SK-N-SH (cell line): Measurements from ENCODE around the gene KIFAP3. TPM values are rescaled to one million over a fixed set of nuclear protein-coding genes. Genes with fewer than 3 reads are reported as not detected.

ENCODE experiments used
- CTCF ChIA-PET: fragments of 300-600, 350-600 bp; formaldehyde crosslinking; extraction: SDS; loops from one replicate; lab custom pipeline; 2021; lab: Yijun Ruan, JAX
- POLR2A ChIA-PET: fragments of 350-600 bp; sonication (Branson Sonifier 250); formaldehyde crosslinking; extraction: SDS; loops from one replicate; lab custom pipeline; 2020; ENCODE audit warnings: antibody characterized with exemption, inconsistent platforms; lab: Yijun Ruan, JAX
- DNase-seq: peaks from one replicate; pipeline ENCODE4 v3.0.0; 2012
- H2AFZ ChIP-seq: fragments of 200-600 bp; sonication (generic); 2 replicates; pipeline ENCODE4 v1.8.1; 2016; ENCODE audit warnings: antibody characterized with exemption, mild to moderate bottlenecking, low read depth
- H3F3A ChIP-seq: fragments of 200-600 bp; sonication (generic); replicated peaks from 2 replicates; pipeline ENCODE3; 2016; ENCODE audit warnings: antibody characterized with exemption, mild to moderate bottlenecking; ENCODE audit not compliant: insufficient read depth
- H3K27ac ChIP-seq, 2 experiments: fragments of 200-500 bp in 1 of 2; fragments of 200-600 bp in 1 of 2; sonication (Bioruptor generic) in 1 of 2; sonication (generic), shearing (Covaris generic) in 1 of 2; 2 replicates each; pipeline versions ENCODE4 v1.5.1 to v1.6.1; 2014 to 2016; ENCODE audit warnings: low read depth in 2 of 2, inconsistent platforms in 1 of 2, low read length in 1 of 2, mild to moderate bottlenecking in 1 of 2, mixed read lengths in 1 of 2
- H3K27me3 ChIP-seq: fragments of 200-600 bp; sonication (generic), shearing (Covaris generic); 2 replicates; pipeline ENCODE4 v1.6.1; 2016; ENCODE audit warnings: mixed run types; ENCODE audit not compliant: insufficient read depth
- H3K36me3 ChIP-seq, 2 experiments: fragments of 200-500 bp in 1 of 2; fragments of 200-600 bp in 1 of 2; sonication (Bioruptor generic) in 1 of 2; sonication (generic) in 1 of 2; replicated peaks in 1 of 2; 2 replicates each; pipeline versions ENCODE3 to v1.5.1; 2014 to 2016; ENCODE audit warnings: low read length in 1 of 2, mild to moderate bottlenecking in 1 of 2; ENCODE audit not compliant: insufficient read depth in 2 of 2, control insufficient read depth in 1 of 2
- H3K4me1 ChIP-seq, 2 experiments: fragments of 200-500 bp in 1 of 2; fragments of 200-600 bp in 1 of 2; sonication (Bioruptor generic) in 1 of 2; sonication (generic), shearing (Covaris generic) in 1 of 2; 2 replicates each; pipeline versions ENCODE4 v1.5.1 to v1.6.1; 2014 to 2016; ENCODE audit warnings: low read depth in 1 of 2, low read length in 1 of 2, mixed run types in 1 of 2; ENCODE audit not compliant: insufficient read depth in 2 of 2, control insufficient read depth in 1 of 2
- H3K4me2 ChIP-seq: fragments of 200-600 bp; sonication (generic), shearing (Covaris generic); 2 replicates; pipeline ENCODE4 v1.6.1; 2017; ENCODE audit warnings: mixed run types
- H3K4me3 ChIP-seq, 2 experiments: fragments of 200-500 bp in 1 of 2; fragments of 200-600 bp in 1 of 2; sonication (Bioruptor generic) in 1 of 2; sonication (generic), shearing (Covaris generic) in 1 of 2; 2 replicates each; pipeline versions ENCODE4 v1.5.1 to v1.8.1; 2014 to 2016; ENCODE audit warnings: low read depth in 2 of 2, inconsistent platforms in 1 of 2, low read length in 1 of 2, mild to moderate bottlenecking in 1 of 2, mixed read lengths in 1 of 2, moderate library complexity in 1 of 2
- H3K79me2 ChIP-seq: fragments of 200-600 bp; sonication (generic); 2 replicates; pipeline ENCODE4 v1.8.1; 2017; ENCODE audit warnings: mild to moderate bottlenecking; ENCODE audit not compliant: insufficient read depth
- H3K9ac ChIP-seq: fragments of 200-600 bp; sonication (generic); 2 replicates; pipeline ENCODE4 v1.6.1; 2017; ENCODE audit warnings: mixed run types
- H3K9me2 ChIP-seq: fragments of 200-600 bp; sonication (generic); 2 replicates; pipeline ENCODE4 v1.6.1; 2017; ENCODE audit warnings: mixed run types
- H3K9me3 ChIP-seq: fragments of 200-600 bp; sonication (generic); 2 replicates; pipeline ENCODE4 v1.6.1; 2017; ENCODE audit warnings: mixed run types, mild to moderate bottlenecking, moderate library complexity
- H4K20me1 ChIP-seq: fragments of 200-600 bp; sonication (generic); 2 replicates; pipeline ENCODE4 v1.6.1; 2017; ENCODE audit warnings: mild to moderate bottlenecking, mixed run types; ENCODE audit not compliant: insufficient read depth
- CHD2 ChIP-seq: fragments of 150-350 bp; IDR thresholded peaks from 2 replicates; pipeline ENCODE4 v1.6.1; 2018; ENCODE audit warnings: low read length; ENCODE audit not compliant: partially characterized antibody
- ELF1 ChIP-seq: IDR thresholded peaks from 2 replicates; pipeline ENCODE4 v1.4.0; 2012
- EZH2phosphoT487 ChIP-seq: fragments of 200-600 bp; sonication (generic); IDR thresholded peaks from 2 replicates; pipeline ENCODE4 v1.6.1; 2017; ENCODE audit warnings: low read depth, mixed run types, mild to moderate bottlenecking, antibody characterized with exemption, moderate library complexity, borderline replicate concordance
- FOSL2 ChIP-seq: IDR thresholded peaks from 2 replicates; pipeline ENCODE4 v1.4.0; 2012; ENCODE audit warnings: low read depth, mild to moderate bottlenecking, moderate library complexity, borderline replicate concordance
- FOXJ3 ChIP-seq: sonication (generic); formaldehyde crosslinking; IDR thresholded peaks from 2 replicates; pipeline ENCODE4 v1.5.1; 2020; ENCODE audit warnings: mild to moderate bottlenecking, missing genetic modification reagents
- FOXM1 ChIP-seq: IDR thresholded peaks from 2 replicates; pipeline ENCODE4 v1.4.0; 2012; ENCODE audit warnings: low read depth, mild to moderate bottlenecking
- GABPA ChIP-seq: IDR thresholded peaks from 2 replicates; pipeline ENCODE4 v1.4.0; 2012; ENCODE audit warnings: low read depth, mild to moderate bottlenecking
- GATA2 ChIP-seq: sonication (generic); formaldehyde crosslinking; IDR thresholded peaks from 2 replicates; pipeline ENCODE4 v1.5.0; 2020; ENCODE audit warnings: mild to moderate bottlenecking, missing genetic modification reagents
- MEF2A ChIP-seq: IDR thresholded peaks from 2 replicates; pipeline ENCODE4 v1.4.0; 2012; ENCODE audit warnings: low read depth, borderline replicate concordance
- MXI1 ChIP-seq: IDR thresholded peaks from 2 replicates; pipeline ENCODE4 v1.6.1; 2012; ENCODE audit warnings: mild to moderate bottlenecking, low read depth, low read length, improper control_type of control experiment
- NFIC ChIP-seq: IDR thresholded peaks from 2 replicates; pipeline ENCODE4 v1.4.0; 2012; ENCODE audit warnings: borderline replicate concordance
- NRF1 ChIP-seq: IDR thresholded peaks from 2 replicates; pipeline ENCODE4 v1.6.1; 2012; ENCODE audit warnings: low read depth, mild to moderate bottlenecking, low read length
- POLR2AphosphoS5 ChIP-seq: IDR thresholded peaks from 2 replicates; pipeline ENCODE4 v1.6.1; 2012; ENCODE audit warnings: low read depth, low read length
- RAD21 ChIP-seq: IDR thresholded peaks from 2 replicates; pipeline ENCODE4 v1.6.1; 2012; ENCODE audit warnings: mild to moderate bottlenecking, low read length
- RFX5 ChIP-seq: IDR thresholded peaks from 2 replicates; pipeline ENCODE4 v1.6.1; 2012; ENCODE audit warnings: mild to moderate bottlenecking, improper control_type of control experiment, low read length
- RXRA ChIP-seq: IDR thresholded peaks from 2 replicates; pipeline ENCODE4 v1.4.0; 2012; ENCODE audit warnings: low read depth, mild to moderate bottlenecking, borderline replicate concordance
- SMC3 ChIP-seq: IDR thresholded peaks from 2 replicates; pipeline ENCODE4 v1.6.1; 2012; ENCODE audit warnings: low read depth, low read length, improper control_type of control experiment
- TAF1 ChIP-seq: IDR thresholded peaks from 2 replicates; pipeline ENCODE4 v1.6.1; 2012; ENCODE audit warnings: low read depth, mild to moderate bottlenecking, low read length, moderate library complexity, borderline replicate concordance
- TCF12 ChIP-seq: IDR thresholded peaks from 2 replicates; pipeline ENCODE4 v1.4.0; 2012
- TEAD4 ChIP-seq: IDR thresholded peaks from 2 replicates; pipeline ENCODE4 v1.4.0; 2012; ENCODE audit warnings: mild to moderate bottlenecking, borderline replicate concordance; ENCODE audit not compliant: insufficient read depth
- YY1 ChIP-seq: IDR thresholded peaks from 2 replicates; pipeline ENCODE4 v1.4.0; 2012; ENCODE audit warnings: low read depth, mild to moderate bottlenecking
- WGBS: methylation state at CpG from one replicate; pipeline ENCODE4 v1.1.6; 2017; ENCODE audit warnings: low lambda C conversion rate; 5-methylcytosine and 5-hydroxymethylcytosine counted together
- polyA plus RNA-seq, 3 experiments: library from polyadenylated mRNA; depleted of rRNA; stranded (reverse); fragments of >200 nt; gene quantifications; 2 replicates each; pipeline ENCODE4 v1.2.3, GENCODE V29; 2012
- TF ChIP-seq, protein P1 (sequence below): fragments of 150-350 bp; IDR thresholded peaks from 2 replicates; pipeline ENCODE4 v1.6.1; 2016; ENCODE audit warnings: mild to moderate bottlenecking, low read depth, low read length
- TF ChIP-seq, protein P2 (sequence below): IDR thresholded peaks from 2 replicates; pipeline ENCODE4 v1.4.0; 2012; ENCODE audit warnings: low read depth, borderline replicate concordance
- TF ChIP-seq, protein P3 (sequence below): IDR thresholded peaks from 2 replicates; pipeline ENCODE4 v1.4.0; 2012; ENCODE audit warnings: low read depth
- TF ChIP-seq, protein P4 (sequence below): fragments of 150-350 bp; IDR thresholded peaks from 2 replicates; pipeline ENCODE4 v1.6.1; 2017; ENCODE audit warnings: antibody characterized with exemption, low read length, low read depth, borderline replicate concordance
- TF ChIP-seq, protein P5 (sequence below): IDR thresholded peaks from 2 replicates; pipeline ENCODE4 v1.4.0; 2012; ENCODE audit warnings: low read depth, borderline replicate concordance

Gene KIFAP3
- polyA plus RNA-seq, 1 of the 3 experiments (the other 2 are of a cell fraction) = 10.7 TPM

DNA sequence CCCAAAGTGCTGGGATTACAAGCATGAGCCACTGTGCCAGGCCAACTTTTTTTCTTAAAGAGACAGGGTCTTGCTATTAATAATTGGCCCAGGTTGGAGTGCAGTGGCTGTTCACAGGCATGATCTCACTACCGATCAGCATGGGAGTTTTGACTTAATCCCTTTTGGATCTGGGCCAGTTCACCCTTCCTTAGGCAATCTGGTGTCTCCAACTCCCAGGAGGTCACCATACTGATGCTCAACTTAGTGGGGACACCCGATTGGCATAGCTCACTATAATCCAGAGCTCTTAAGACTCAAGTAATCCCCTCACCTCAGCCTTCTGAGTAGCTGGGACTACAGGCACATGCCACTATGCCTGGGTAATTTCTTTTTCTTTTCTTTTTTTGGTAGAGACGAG, 116.6 kb downstream of the KIFAP3 start:
- no peak overlapping the region for H3K4me2 ChIP-seq
- ChIA-PET POLR2A (no interaction called here), CTCF (no interaction called here)
- no peaks in the 10 kb centered on the region for H3K9me3 ChIP-seq
- no peak overlapping the region for H3K9ac ChIP-seq
- no peaks in the 10 kb centered on the region; a peak in 1 of 4 replicates for H3K4me1 ChIP-seq
- H2AFZ ChIP-seq = no peak overlapping the region
- H4K20me1 ChIP-seq = no peaks in the 10 kb centered on the region
- H3K9me2 ChIP-seq = no peaks in the 10 kb centered on the region
- TF ChIP-seq NFIC (no peak), NRF1 (no peak), ELF1 (no peak), FOXJ3 (no peak), TEAD4 (no peak), GABPA (no peak), TAF1 (no peak), TCF12 (no peak)
- TF ChIP-seq, protein P1, sequence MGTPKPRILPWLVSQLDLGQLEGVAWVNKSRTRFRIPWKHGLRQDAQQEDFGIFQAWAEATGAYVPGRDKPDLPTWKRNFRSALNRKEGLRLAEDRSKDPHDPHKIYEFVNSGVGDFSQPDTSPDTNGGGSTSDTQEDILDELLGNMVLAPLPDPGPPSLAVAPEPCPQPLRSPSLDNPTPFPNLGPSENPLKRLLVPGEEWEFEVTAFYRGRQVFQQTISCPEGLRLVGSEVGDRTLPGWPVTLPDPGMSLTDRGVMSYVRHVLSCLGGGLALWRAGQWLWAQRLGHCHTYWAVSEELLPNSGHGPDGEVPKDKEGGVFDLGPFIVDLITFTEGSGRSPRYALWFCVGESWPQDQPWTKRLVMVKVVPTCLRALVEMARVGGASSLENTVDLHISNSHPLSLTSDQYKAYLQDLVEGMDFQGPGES = no peak
- H3K4me3 ChIP-seq = no peak overlapping the region
- no peak for DNase-seq
- no peaks in the 10 kb centered on the region for H3K79me2 ChIP-seq
- no peaks in the 10 kb centered on the region for H3K27me3 ChIP-seq
- H3K36me3 ChIP-seq = peaks cover 4 to 8% of the 10 kb centered on the region in 2 experiments
- peaks cover 9% of the 10 kb centered on the region for H3F3A ChIP-seq
- 86% methylated on average over 2 of the region's 3 CpGs for WGBS
- no peak overlapping the region for H3K27ac ChIP-seq

DNA sequence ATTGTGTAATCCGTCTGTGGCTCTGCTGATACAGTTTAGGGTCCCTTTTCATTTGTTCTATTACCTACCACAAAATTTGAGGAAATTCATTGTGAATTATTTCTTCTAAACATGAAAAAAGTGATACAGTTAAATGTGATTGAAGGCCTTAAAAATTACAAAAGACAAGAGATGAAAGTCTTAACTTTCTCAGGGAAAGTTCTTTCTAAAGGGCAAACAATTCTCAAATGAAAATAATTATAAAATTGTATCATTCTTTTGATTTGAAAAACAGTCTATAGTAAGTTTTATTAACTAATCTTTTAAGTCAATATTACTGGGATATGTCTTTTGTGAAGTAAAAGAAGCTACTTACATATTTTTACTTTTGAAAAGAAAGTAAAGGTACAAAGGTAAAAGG, 123.4 kb downstream of the KIFAP3 start:
- Histone ChIP-seq H3K9me2 (no peaks in the 10 kb centered on the region), H3K4me3 (no peak overlapping the region), H2AFZ (no peak overlapping the region), H3K4me2 (no peak overlapping the region), H3K36me3 (peaks cover 10 to 11% of the 10 kb centered on the region in 2 experiments), H3K4me1 (no peaks in the 10 kb centered on the region; a peak in 1 of 4 replicates), H3K79me2 (no peaks in the 10 kb centered on the region), H3K9me3 (no peaks in the 10 kb centered on the region), H3F3A (no peaks in the 10 kb centered on the region), H3K27ac (no peak overlapping the region), H3K27me3 (no peaks in the 10 kb centered on the region), H3K9ac (no peak overlapping the region), H4K20me1 (no peaks in the 10 kb centered on the region)
- DNase-seq = no peak
- CTCF ChIA-PET = interaction anchor here (1.0 kb wide), 1 partner anchor 59 kb away, joined by 3 read pairs; no protein-coding TSS in a partner anchor
- WGBS = 87% methylated on average over 1 of the region's 1 CpG
- TF ChIP-seq RFX5 = no peak
- TF ChIP-seq FOSL2 = no peak
- no peak for TF ChIP-seq GABPA
- TF ChIP-seq ELF1 = no peak
- TF ChIP-seq CHD2 = no peak
- no peak for TF ChIP-seq YY1
- TF ChIP-seq, protein P2, sequence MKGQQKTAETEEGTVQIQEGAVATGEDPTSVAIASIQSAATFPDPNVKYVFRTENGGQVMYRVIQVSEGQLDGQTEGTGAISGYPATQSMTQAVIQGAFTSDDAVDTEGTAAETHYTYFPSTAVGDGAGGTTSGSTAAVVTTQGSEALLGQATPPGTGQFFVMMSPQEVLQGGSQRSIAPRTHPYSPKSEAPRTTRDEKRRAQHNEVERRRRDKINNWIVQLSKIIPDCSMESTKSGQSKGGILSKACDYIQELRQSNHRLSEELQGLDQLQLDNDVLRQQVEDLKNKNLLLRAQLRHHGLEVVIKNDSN = no peak
- no peak for TF ChIP-seq TAF1
- TF ChIP-seq MEF2A = no peak
- TF ChIP-seq, protein P3, sequence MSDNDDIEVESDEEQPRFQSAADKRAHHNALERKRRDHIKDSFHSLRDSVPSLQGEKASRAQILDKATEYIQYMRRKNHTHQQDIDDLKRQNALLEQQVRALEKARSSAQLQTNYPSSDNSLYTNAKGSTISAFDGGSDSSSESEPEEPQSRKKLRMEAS = no peak
- no peak for TF ChIP-seq GATA2 (CRISPR knock-in tag)
- no peak for TF ChIP-seq MXI1
- TF ChIP-seq EZH2phosphoT487 = no peak
- no peak for TF ChIP-seq SMC3
- TF ChIP-seq, protein P4, sequence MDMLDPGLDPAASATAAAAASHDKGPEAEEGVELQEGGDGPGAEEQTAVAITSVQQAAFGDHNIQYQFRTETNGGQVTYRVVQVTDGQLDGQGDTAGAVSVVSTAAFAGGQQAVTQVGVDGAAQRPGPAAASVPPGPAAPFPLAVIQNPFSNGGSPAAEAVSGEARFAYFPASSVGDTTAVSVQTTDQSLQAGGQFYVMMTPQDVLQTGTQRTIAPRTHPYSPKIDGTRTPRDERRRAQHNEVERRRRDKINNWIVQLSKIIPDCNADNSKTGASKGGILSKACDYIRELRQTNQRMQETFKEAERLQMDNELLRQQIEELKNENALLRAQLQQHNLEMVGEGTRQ = no peak
- TF ChIP-seq RAD21 = no peak
- no peak for TF ChIP-seq RXRA
- TF ChIP-seq FOXM1 = no peak
- TF ChIP-seq, protein P5, sequence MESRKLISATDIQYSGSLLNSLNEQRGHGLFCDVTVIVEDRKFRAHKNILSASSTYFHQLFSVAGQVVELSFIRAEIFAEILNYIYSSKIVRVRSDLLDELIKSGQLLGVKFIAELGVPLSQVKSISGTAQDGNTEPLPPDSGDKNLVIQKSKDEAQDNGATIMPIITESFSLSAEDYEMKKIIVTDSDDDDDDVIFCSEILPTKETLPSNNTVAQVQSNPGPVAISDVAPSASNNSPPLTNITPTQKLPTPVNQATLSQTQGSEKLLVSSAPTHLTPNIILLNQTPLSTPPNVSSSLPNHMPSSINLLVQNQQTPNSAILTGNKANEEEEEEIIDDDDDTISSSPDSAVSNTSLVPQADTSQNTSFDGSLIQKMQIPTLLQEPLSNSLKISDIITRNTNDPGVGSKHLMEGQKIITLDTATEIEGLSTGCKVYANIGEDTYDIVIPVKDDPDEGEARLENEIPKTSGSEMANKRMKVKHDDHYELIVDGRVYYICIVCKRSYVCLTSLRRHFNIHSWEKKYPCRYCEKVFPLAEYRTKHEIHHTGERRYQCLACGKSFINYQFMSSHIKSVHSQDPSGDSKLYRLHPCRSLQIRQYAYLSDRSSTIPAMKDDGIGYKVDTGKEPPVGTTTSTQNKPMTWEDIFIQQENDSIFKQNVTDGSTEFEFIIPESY = no peak
- no peak for TF ChIP-seq POLR2AphosphoS5
- POLR2A ChIA-PET = no interaction called here
